GM23338 (cell line): ENCODE results near the gene FAM193B. TPM values are rescaled to one million over a fixed set of nuclear protein-coding genes. Genes with fewer than 3 reads are reported as not detected.

ENCODE experiments used
- ATAC-seq: fragments of 200-7000 bp; cut with Tn5 transposase; 3 replicates; pipeline ENCODE4 v1.9.1; 2020
- DNase-seq: peaks from one replicate; pipeline ENCODE4 v3.0.0-alpha.2; 2015; ENCODE audit warnings: low spot score
- H2AFZ ChIP-seq: fragments of 200-600 bp; sonication (generic); 2 replicates; pipeline ENCODE4 v1.8.0; 2016; ENCODE audit warnings: antibody characterized with exemption, mild to moderate bottlenecking, moderate library complexity
- H3F3A ChIP-seq: fragments of 200-600 bp; sonication (generic); replicated peaks from 2 replicates; pipeline ENCODE4 v1.8.0; 2017; ENCODE audit warnings: antibody characterized with exemption, mixed run types, low read depth
- H3K27ac ChIP-seq: fragments of 200-600 bp; sonication (generic); 2 replicates; pipeline ENCODE4 v1.6.1; 2016; ENCODE audit warnings: low read depth
- H3K27me3 ChIP-seq: fragments of 200-600 bp; sonication (generic); 2 replicates; pipeline ENCODE4 v1.8.0; 2016; ENCODE audit warnings: mild to moderate bottlenecking, mixed run types, moderate library complexity; ENCODE audit not compliant: insufficient read depth
- H3K36me3 ChIP-seq: fragments of 200-600 bp; sonication (generic); 2 replicates; pipeline ENCODE4 v1.8.0; 2016; ENCODE audit warnings: mild to moderate bottlenecking; ENCODE audit not compliant: insufficient read depth
- H3K4me1 ChIP-seq: fragments of 200-600 bp; sonication (generic); 2 replicates; pipeline ENCODE4 v1.8.0; 2016; ENCODE audit warnings: mild to moderate bottlenecking, moderate library complexity; ENCODE audit not compliant: insufficient read depth
- H3K4me2 ChIP-seq: fragments of 200-600 bp; sonication (generic); 2 replicates; pipeline ENCODE4 v1.7.1; 2017; ENCODE audit warnings: mixed run types
- H3K4me3 ChIP-seq: fragments of 200-600 bp; sonication (generic); 2 replicates; pipeline ENCODE4 v1.6.1; 2016; ENCODE audit warnings: mixed run types
- H3K79me2 ChIP-seq: fragments of 200-600 bp; sonication (generic); replicated peaks from 2 replicates; pipeline ENCODE4 v1.8.0; 2017; ENCODE audit warnings: mild to moderate bottlenecking; ENCODE audit not compliant: insufficient read depth
- H3K9me2 ChIP-seq: fragments of 200-600 bp; sonication (generic); 2 replicates; pipeline ENCODE4 v1.8.0; 2017; ENCODE audit not compliant: insufficient read depth
- H4K20me1 ChIP-seq: fragments of 200-600 bp; sonication (generic); replicated peaks from 2 replicates; pipeline ENCODE4 v1.8.0; 2017; ENCODE audit warnings: mild to moderate bottlenecking; ENCODE audit not compliant: insufficient read depth
- H3K27ac Mint-ChIP-seq: 2 replicates; pipeline ENCODE4 v1.8.0; 2020; ENCODE audit warnings: inconsistent platforms, mild to moderate bottlenecking, moderate library complexity, mixed read lengths
- H3K27me3 Mint-ChIP-seq: 3 replicates; pipeline ENCODE4 v1.8.0; 2022; ENCODE audit warnings: low read depth, mild to moderate bottlenecking, moderate library complexity, mixed read lengths, inconsistent platforms; ENCODE audit not compliant: insufficient read depth, poor library complexity
- H3K36me3 Mint-ChIP-seq: 3 replicates; pipeline ENCODE4 v1.8.0; 2021; ENCODE audit warnings: low read depth, mild to moderate bottlenecking, inconsistent platforms, moderate library complexity, mixed read lengths
- H3K4me1 Mint-ChIP-seq: 3 replicates; pipeline ENCODE4 v1.8.0; 2020; ENCODE audit warnings: mild to moderate bottlenecking, inconsistent platforms, mixed read lengths
- H3K4me3 Mint-ChIP-seq: 3 replicates; pipeline ENCODE4 v1.8.0; 2021; ENCODE audit warnings: moderate library complexity, mild to moderate bottlenecking, inconsistent platforms, mixed read lengths
- H3K9me3 Mint-ChIP-seq: 3 replicates; pipeline ENCODE4 v1.8.0; 2020; ENCODE audit warnings: moderate library complexity, mild to moderate bottlenecking, inconsistent platforms, mixed read lengths
- NANOG ChIP-seq: IDR thresholded peaks from 2 replicates; pipeline ENCODE4 v1.6.1; 2016; ENCODE audit warnings: antibody characterized with exemption, borderline replicate concordance
- ZNF331 ChIP-seq: fragments of 250-450 bp; sonication (Bioruptor Pico); IDR thresholded peaks from 2 replicates; pipeline ENCODE4 v1.5.0; 2020; ENCODE audit warnings: low read depth, mild to moderate bottlenecking, moderate library complexity
- ZNF462 ChIP-seq: fragments of 250-450 bp; sonication (Bioruptor Pico); IDR thresholded peaks from 2 replicates; pipeline ENCODE4 v1.5.0; 2020; ENCODE audit warnings: mild to moderate bottlenecking, moderate library complexity
- polyA plus RNA-seq: library from polyadenylated mRNA; unstranded; fragments of >200 nt; fragmentation: Nextera tagmentation; extraction: Ambion mirVana; gene quantifications from 2 replicates; pipeline ENCODE4 v1.2.1, GENCODE V29; 2016
- total RNA-seq: library from RNA; depleted of rRNA; stranded (reverse); fragments of >200 nt; shearing (Covaris generic); gene quantifications from 2 replicates; pipeline ENCODE4 v1.2.3, GENCODE V29; 2014

The FAM193B gene
- total and polyA plus RNA-seq, 2 experiments from 2014 or later = 44.4 to 58.6 TPM

GRCh38 chr5:177479774-177480173 lies 74.6 kb downstream of the FAM193B start:
- no peak overlapping the region; the same call in 1 of the 2 replicates for H3K27ac Mint-ChIP-seq
- ATAC-seq (no peak), DNase-seq (no peak)
- Histone ChIP-seq H3K27ac (no peak overlapping the region), H3K27me3 (no peaks in the 10 kb centered on the region), H2AFZ (no peak overlapping the region), H3K4me1 (peaks cover 11% of the 10 kb centered on the region; the same call in 1 of the 2 replicates), H3K36me3 (no peaks in the 10 kb centered on the region), H3K4me2 (no peak overlapping the region), H4K20me1 (no peaks in the 10 kb centered on the region; the same call in 1 of the 2 replicates), H3K79me2 (no peaks in the 10 kb centered on the region), H3K4me3 (no peak overlapping the region), H3F3A (peaks cover 10% of the 10 kb centered on the region; the same call in 1 of the 2 replicates), H3K9me2 (no peaks in the 10 kb centered on the region)
- H3K4me1 Mint-ChIP-seq = peaks cover 28% of the 10 kb centered on the region
- peaks cover 33% of the 10 kb centered on the region for H3K36me3 Mint-ChIP-seq
- H3K9me3 Mint-ChIP-seq = no peaks in the 10 kb centered on the region
- no peak overlapping the region; the same call in 2 of the 3 replicates for H3K4me3 Mint-ChIP-seq
- peaks cover 18% of the 10 kb centered on the region for H3K27me3 Mint-ChIP-seq
- no peak for TF ChIP-seq ZNF331 (CRISPR knock-in tag)

GRCh38 chr5:177478711-177479646 lies 75.4 kb downstream of the FAM193B start:
- no peaks in the 10 kb centered on the region; the same call in 1 of the 2 replicates for H4K20me1 ChIP-seq
- H3K27ac ChIP-seq = 0 out of 2 replicates have a peak overlapping the region, but pooled peaks have one; percentile 26
- no peak overlapping the region for H3K4me2 ChIP-seq

More at GRCh38 chr5:177478711-177479646, 75.4 kb downstream of the FAM193B start:
- H2AFZ ChIP-seq = no peak overlapping the region
- peaks cover 19% of the 10 kb centered on the region for H3K4me1 ChIP-seq
- TF ChIP-seq NANOG = no peak
- no peak for TF ChIP-seq ZNF462 (CRISPR knock-in tag)
- H3K27me3 ChIP-seq = no peaks in the 10 kb centered on the region
- ATAC-seq = no peak
- no peak overlapping the region; the same call in 2 of the 3 replicates for H3K4me3 Mint-ChIP-seq
- H3K9me2 ChIP-seq = no peaks in the 10 kb centered on the region
- H3K4me1 Mint-ChIP-seq = peaks cover 36% of the 10 kb centered on the region
- H3K27me3 Mint-ChIP-seq = peaks cover 24% of the 10 kb centered on the region
- no peak for DNase-seq
- H3K36me3 ChIP-seq = no peaks in the 10 kb centered on the region
- H3K27ac Mint-ChIP-seq = peak overlapping the region; percentile 86; the same call in 1 of the 2 replicates
- no peaks in the 10 kb centered on the region for H3K9me3 Mint-ChIP-seq
- H3K79me2 ChIP-seq = no peaks in the 10 kb centered on the region
- no peak overlapping the region for H3K4me3 ChIP-seq
- peaks cover 25% of the 10 kb centered on the region for H3K36me3 Mint-ChIP-seq
- peaks cover 18% of the 10 kb centered on the region for H3F3A ChIP-seq
